ENCODE data around the gene LINC01488. TPM values are rescaled to one million over a fixed set of nuclear protein-coding genes. Genes with fewer than 3 reads are reported as not detected.

LINC01488 gene
- total RNA-seq, 1 donor from 2014 or later, result not detected

- no peak for TF ChIP-seq CTCF (IDR thresholded peaks at IDR 0.05; ENCODE audit: unreplicated experiment)
- H3K4me3 Mint-ChIP-seq (ENCODE audit: unreplicated experiment), result no peak overlapping the region
- no peaks in the 10 kb centered on the region for H3K4me1 Mint-ChIP-seq (ENCODE audit: unreplicated experiment)
- H3K27me3 Mint-ChIP-seq (ENCODE audit: unreplicated experiment), result peaks cover 10% of the 10 kb centered on the region
- no peak for DNase-seq (ENCODE audit: low spot score)
- H3K9me3 Mint-ChIP-seq (ENCODE audit: unreplicated experiment), result no peaks in the 10 kb centered on the region
- H3K36me3 Mint-ChIP-seq (ENCODE audit: low read depth, unreplicated experiment), result no peaks in the 10 kb centered on the region
- no peak overlapping the region for H3K27ac Mint-ChIP-seq (ENCODE audit: unreplicated experiment)
Observed at GRCh38 chr11:69435161-69435986, 46.1 kb upstream of the LINC01488 start.

GRCh38 chr11:69436041-69436982 lies 45.2 kb upstream of the LINC01488 start:
- Mint-ChIP-seq H3K4me3 (ENCODE audit: unreplicated experiment) (no peak overlapping the region), H3K36me3 (ENCODE audit: low read depth, unreplicated experiment) (no peaks in the 10 kb centered on the region), H3K27ac (ENCODE audit: unreplicated experiment) (no peak overlapping the region), H3K4me1 (ENCODE audit: unreplicated experiment) (no peaks in the 10 kb centered on the region), H3K27me3 (ENCODE audit: unreplicated experiment) (peaks cover 9% of the 10 kb centered on the region), H3K9me3 (ENCODE audit: unreplicated experiment) (no peaks in the 10 kb centered on the region)
- DNase-seq (ENCODE audit: low spot score), result no peak
- no peak for TF ChIP-seq CTCF (IDR thresholded peaks at IDR 0.05; ENCODE audit: unreplicated experiment)

- Mint-ChIP-seq H3K4me1 (ENCODE audit: unreplicated experiment) (peaks cover 3% of the 10 kb centered on the region), H3K27ac (ENCODE audit: unreplicated experiment) (no peak overlapping the region)
Observed at GRCh38 chr11:69437001-69437875, 44.2 kb upstream of the LINC01488 start.

GRCh38 chr11:69437876-69438205 lies 43.6 kb upstream of the LINC01488 start:
- TF ChIP-seq CTCF (IDR thresholded peaks at IDR 0.05; ENCODE audit: unreplicated experiment), result no peak
- no peak overlapping the region for H3K27ac Mint-ChIP-seq (ENCODE audit: unreplicated experiment)
- H3K9me3 Mint-ChIP-seq (ENCODE audit: unreplicated experiment), result no peaks in the 10 kb centered on the region
- no peaks in the 10 kb centered on the region for H3K36me3 Mint-ChIP-seq (ENCODE audit: low read depth, unreplicated experiment)
- H3K4me3 Mint-ChIP-seq (ENCODE audit: unreplicated experiment), result no peak overlapping the region
- peaks cover 8% of the 10 kb centered on the region for H3K4me1 Mint-ChIP-seq (ENCODE audit: unreplicated experiment)
- H3K27me3 Mint-ChIP-seq (ENCODE audit: unreplicated experiment), result peaks cover 12% of the 10 kb centered on the region
- DNase-seq (ENCODE audit: low spot score), result no peak

More at GRCh38 chr11:69437001-69437875, 44.2 kb upstream of the LINC01488 start:
- TF ChIP-seq CTCF (IDR thresholded peaks at IDR 0.05; ENCODE audit: unreplicated experiment), result no peak
- no peak for DNase-seq (ENCODE audit: low spot score)
- Mint-ChIP-seq H3K9me3 (ENCODE audit: unreplicated experiment) (no peaks in the 10 kb centered on the region), H3K4me3 (ENCODE audit: unreplicated experiment) (no peak overlapping the region), H3K27me3 (ENCODE audit: unreplicated experiment) (peaks cover 9% of the 10 kb centered on the region), H3K36me3 (ENCODE audit: low read depth, unreplicated experiment) (no peaks in the 10 kb centered on the region)

Measured in endothelial cell (in vitro differentiated cells).